Esophagus (tissue), 2 donors: ENCODE results near the gene ITGB1BP2. TPM values are rescaled to one million over a fixed set of nuclear protein-coding genes. Genes with fewer than 3 reads are reported as not detected.
"Not testable (repeated sequence)": the region's sequence is repeated elsewhere in the genome, so short reads cannot be mapped to it uniquely, and the experiment has no call there.

Experiments
- H3K27ac ChIP-seq, 2 donors: one replicate each; pipeline ENCODE4 v1.5.1; 2013; ENCODE audit warnings: low read depth in 2 of 2, mild to moderate bottlenecking in 2 of 2, inconsistent platforms in 1 of 2, low read length in 1 of 2, moderate library complexity in 1 of 2
- H3K27me3 ChIP-seq, 2 donors: one replicate each; pipeline ENCODE4 v1.6.1; 2013; ENCODE audit warnings: low read length in 2 of 2, control low read depth in 1 of 2, mild to moderate bottlenecking in 1 of 2; ENCODE audit not compliant: insufficient read depth in 2 of 2, control insufficient read depth in 1 of 2
- H3K36me3 ChIP-seq, 2 donors: one replicate each; pipeline ENCODE4 v1.6.1; 2013; ENCODE audit warnings: low read length in 1 of 2; ENCODE audit not compliant: control insufficient read depth in 2 of 2, insufficient read depth in 2 of 2
- H3K4me1 ChIP-seq, 2 donors: one replicate each; pipeline ENCODE4 v1.6.1; 2013; ENCODE audit warnings: low read length in 1 of 2; ENCODE audit not compliant: control insufficient read depth in 2 of 2, insufficient read depth in 2 of 2
- H3K4me3 ChIP-seq, 2 donors: one replicate each; pipeline ENCODE4 v1.5.1; 2013; ENCODE audit warnings: low read length in 2 of 2, mild to moderate bottlenecking in 2 of 2, low read depth in 1 of 2, moderate library complexity in 1 of 2
- H3K9me3 ChIP-seq, 2 donors: one replicate each; pipeline ENCODE4 v1.6.1; 2013; ENCODE audit warnings: mild to moderate bottlenecking in 2 of 2, low read depth in 1 of 2, low read length in 1 of 2, moderate library complexity in 1 of 2; ENCODE audit not compliant: control insufficient read depth in 2 of 2, insufficient read depth in 1 of 2
- WGBS, 2 donors: extraction: QIAGEN DNeasy Blood & Tissue Kit; methylation state at CpG; one replicate each; pipeline ENCODE4 v1.1.7; 2013; 5-methylcytosine and 5-hydroxymethylcytosine counted together
- polyA plus RNA-seq, 2 donors: library from polyadenylated mRNA; stranded (reverse); fragments of 200-250 nt; gene quantifications; one replicate each; pipeline ENCODE4 v1.2.3, GENCODE V29; 2013
- donor health status: healthy with polysubstance abuse.
- donor health status: Bipolar disorder and iron deficiency.

ITGB1BP2 gene
- polyA plus RNA-seq, 2 donors = 1.2 to 1.3 TPM

DNA sequence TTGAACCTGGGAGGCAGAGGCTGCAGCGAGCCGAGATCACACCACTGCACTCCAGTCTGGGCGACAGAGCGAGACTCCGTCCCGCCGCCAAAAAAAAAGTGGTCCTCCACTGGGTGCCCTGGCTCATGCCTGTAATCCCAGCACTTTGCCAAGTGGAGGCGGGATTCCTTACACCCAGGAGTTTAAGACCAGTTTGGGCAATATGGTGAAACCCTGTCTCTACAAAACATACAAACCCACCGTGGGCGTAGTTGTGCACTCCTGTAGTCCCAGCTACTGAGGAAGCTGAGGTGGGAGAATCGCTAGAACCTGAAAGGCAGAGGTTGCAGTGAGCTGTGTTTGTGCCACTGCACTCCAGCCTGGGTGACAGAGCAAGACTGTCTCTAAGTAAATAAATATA, 20.2 kb upstream of the ITGB1BP2 start:
- H3K4me3 ChIP-seq, H3K27me3 ChIP-seq, H3K36me3 ChIP-seq, H3K27ac ChIP-seq, H3K4me1 ChIP-seq, H3K9me3 ChIP-seq: not testable (repeated sequence)
- WGBS, 2 donors = 94 to 95% methylated on average over 11 of the region's 11 CpGs

GRCh38 chrX:71282514-71283402, 18.8 kb upstream of the ITGB1BP2 start:
- WGBS, 2 donors = 19 to 43% methylated on average over 16 of the region's 16 CpGs
- peaks cover 0 to 2% of the 10 kb centered on the region in 2 donors for H3K9me3 ChIP-seq
- peak overlapping the region; percentile 44 to 45 for H3K4me3 ChIP-seq
- H3K27me3 ChIP-seq = no peaks in the 10 kb centered on the region
- H3K4me1 ChIP-seq = no peaks in the 10 kb centered on the region
- H3K36me3 ChIP-seq = no peaks in the 10 kb centered on the region
- H3K27ac ChIP-seq = peak overlapping the region; percentile 82 to 85

- Histone ChIP-seq H3K36me3 (no peaks in the 10 kb centered on the region), H3K27me3 (no peaks in the 10 kb centered on the region), H3K27ac (peak within 1 kb of the TSS; percentile 92), H3K4me1 (no peaks in the 10 kb centered on the region), H3K9me3 (peaks cover 0 to 2% of the 10 kb centered on the region in 2 donors), H3K4me3 (peak within 1 kb of the TSS; percentile 68 to 76)
- WGBS, 2 donors = 0 to 24% methylated on average over 56 to 57 of the region's 57 CpGs
Observed at GRCh38 chrX:71283403-71284143, 18.0 kb upstream of the ITGB1BP2 start, which contains the start of gene NONO. Gene NONO, plus strand, starts transcription at chrX:71283635. Its CDS starts 7,003 bp downstream, at chrX:71290638.

GRCh38 chrX:71285929-71286328, 15.6 kb upstream of the ITGB1BP2 start:
- Histone ChIP-seq H3K4me3 (no peak overlapping the region), H3K4me1 (no peaks in the 10 kb centered on the region), H3K27me3 (no peaks in the 10 kb centered on the region), H3K27ac (no peak overlapping the region), H3K36me3 (no peaks in the 10 kb centered on the region), H3K9me3 (peaks cover 0 to 2% of the 10 kb centered on the region in 2 donors)

DNA sequence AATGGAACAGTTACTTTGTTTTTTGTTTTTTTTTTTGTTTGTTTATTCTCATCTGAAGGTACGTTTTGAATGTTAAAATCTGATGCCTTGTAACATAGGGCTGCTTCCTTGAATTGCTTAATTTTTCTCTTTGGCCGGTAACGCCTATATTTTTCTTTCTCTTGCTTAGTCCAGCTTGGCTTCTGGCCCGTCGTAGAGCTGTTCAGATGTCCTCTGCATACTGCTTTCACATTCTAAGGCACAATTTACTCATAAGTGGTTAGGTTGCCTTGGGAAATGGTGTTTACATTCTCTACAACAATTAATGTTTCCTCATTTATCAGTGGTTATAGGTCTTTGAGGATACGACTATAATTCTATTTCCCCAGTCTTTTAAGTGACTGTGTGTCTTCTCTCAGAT, 10.2 kb upstream of the ITGB1BP2 start:
- H3K27ac ChIP-seq = no peak overlapping the region
- WGBS, 2 donors = 61 to 64% methylated on average over 6 of the region's 6 CpGs
- H3K4me3 ChIP-seq = no peak overlapping the region
- peaks cover 0 to 5% of the 10 kb centered on the region in 2 donors for H3K36me3 ChIP-seq
- H3K9me3 ChIP-seq = no peaks in the 10 kb centered on the region
- no peaks in the 10 kb centered on the region for H3K4me1 ChIP-seq
- H3K27me3 ChIP-seq = no peaks in the 10 kb centered on the region

DNA sequence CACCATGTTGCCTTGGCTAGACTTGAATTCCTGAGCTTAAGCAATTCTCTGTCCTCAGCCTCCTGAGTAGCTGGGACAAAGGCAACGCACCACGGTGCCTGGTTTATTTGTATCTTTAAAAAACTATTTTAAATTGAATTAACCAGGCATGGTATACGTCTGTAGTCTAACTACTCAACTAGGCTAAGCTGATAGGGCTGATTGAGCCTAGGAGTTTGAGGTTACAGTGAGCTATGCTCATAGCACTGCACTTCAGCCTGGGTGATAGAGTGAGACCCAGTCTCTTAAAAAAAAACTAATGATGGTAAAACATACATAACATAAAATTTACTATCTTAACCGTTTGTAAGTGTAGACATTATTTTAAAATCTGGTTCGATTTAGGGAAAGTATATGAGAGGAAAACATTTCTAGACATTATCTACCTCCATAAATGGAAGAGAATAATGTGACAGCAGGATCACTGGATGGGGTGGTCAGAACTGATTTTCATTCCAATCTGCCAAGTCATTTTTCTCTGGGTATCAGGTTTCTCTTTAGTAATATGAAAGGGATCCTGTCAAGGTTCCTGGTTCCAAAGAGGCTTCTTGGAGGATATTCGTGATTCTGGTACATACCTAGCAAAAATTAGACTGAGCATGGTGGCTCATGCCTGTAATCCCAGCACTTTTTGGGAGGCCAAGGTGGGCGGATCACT, 8.7 kb upstream of the ITGB1BP2 start:
- Histone ChIP-seq H3K4me1 (no peaks in the 10 kb centered on the region), H3K27ac (no peak overlapping the region), H3K36me3 (peaks cover 0 to 7% of the 10 kb centered on the region in 2 donors)

DNA sequence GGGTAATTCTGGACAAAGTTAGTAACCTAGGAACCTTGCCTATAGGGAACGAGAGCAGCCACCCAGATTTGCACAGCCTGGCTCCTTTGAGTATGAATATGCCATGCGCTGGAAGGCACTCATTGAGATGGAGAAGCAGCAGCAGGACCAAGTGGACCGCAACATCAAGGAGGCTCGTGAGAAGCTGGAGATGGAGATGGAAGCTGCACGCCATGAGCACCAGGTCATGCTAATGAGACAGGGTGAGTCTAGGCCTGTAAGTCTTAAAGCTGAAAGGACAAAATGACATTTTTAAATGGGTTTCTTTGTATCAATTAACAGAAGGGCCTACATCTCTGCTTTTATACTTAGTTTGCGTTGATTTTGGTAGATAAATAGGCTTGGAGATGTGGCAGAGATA, 4.7 kb upstream of the ITGB1BP2 start:
- H3K4me3 ChIP-seq = no peak overlapping the region
- no peak overlapping the region for H3K27ac ChIP-seq
- H3K9me3 ChIP-seq = no peaks in the 10 kb centered on the region
- H3K4me1 ChIP-seq = no peaks in the 10 kb centered on the region
- peaks cover 0 to 2% of the 10 kb centered on the region in 2 donors for H3K27me3 ChIP-seq
- H3K36me3 ChIP-seq = peaks cover 0 to 14% of the 10 kb centered on the region in 2 donors
- WGBS, 2 donors = 90 to 99% methylated on average over 6 of the region's 6 CpGs

More for the DNA sequence above, 8.7 kb upstream of the ITGB1BP2 start:
- no peak overlapping the region for H3K4me3 ChIP-seq
- H3K27me3 ChIP-seq = peaks cover 0 to 2% of the 10 kb centered on the region in 2 donors
- H3K9me3 ChIP-seq = no peaks in the 10 kb centered on the region
- WGBS, 2 donors = 80 to 86% methylated on average over 7 of the region's 7 CpGs

DNA sequence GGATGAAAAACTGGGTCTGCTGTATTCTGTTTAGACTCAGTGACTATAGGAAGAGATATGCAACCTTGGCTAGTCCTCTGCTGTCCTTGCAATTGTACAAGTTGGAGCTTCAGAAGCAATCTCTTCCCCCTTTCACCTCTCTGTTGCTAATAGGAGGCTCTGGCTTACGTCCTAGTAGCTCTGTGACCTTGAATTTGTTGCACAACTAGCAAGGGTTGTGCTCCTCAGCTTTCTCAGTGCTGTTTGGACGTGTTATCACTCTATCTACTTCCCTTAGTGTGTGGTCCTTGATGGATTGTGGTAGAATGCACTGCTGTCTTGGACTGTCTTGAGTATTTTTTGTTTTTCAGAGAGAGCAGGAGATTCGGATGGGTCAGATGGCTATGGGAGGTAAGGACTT, 3.4 kb upstream of the ITGB1BP2 start:
- Histone ChIP-seq H3K4me3 (no peak overlapping the region), H3K27ac (no peak overlapping the region), H3K9me3 (no peaks in the 10 kb centered on the region), H3K4me1 (no peaks in the 10 kb centered on the region), H3K36me3 (peaks cover 0 to 11% of the 10 kb centered on the region in 2 donors), H3K27me3 (peaks cover 0 to 2% of the 10 kb centered on the region in 2 donors)
- WGBS, 2 donors = 58 to 86% methylated on average over 3 of the region's 3 CpGs

GRCh38 chrX:71300064-71300463, 1.5 kb upstream of the ITGB1BP2 start:
- H3K36me3 ChIP-seq = not testable (repeated sequence)

More at GRCh38 chrX:71300064-71300463, 1.5 kb upstream of the ITGB1BP2 start:
- H3K9me3 ChIP-seq, H3K27me3 ChIP-seq, H3K27ac ChIP-seq, H3K4me1 ChIP-seq, H3K4me3 ChIP-seq: not testable (repeated sequence)
- WGBS, 2 donors = 81 to 82% methylated on average over 7 of the region's 7 CpGs
